GM18907 (cell line): Measurements from ENCODE around the gene GGN.
A peak's percentile ranks its signal among the peaks of the same experiment; 100 is the strongest.
"Not testable (repeated sequence)": the region's sequence is repeated elsewhere in the genome, so short reads cannot be mapped to it uniquely, and the experiment has no call there.

Experiments
- ATAC-seq: cut with Tn5 transposase; IDR thresholded peaks from one replicate; pipeline ENCODE4 v1.9.1; 2021; ENCODE audit warnings: mild to moderate bottlenecking, moderate library complexity; ENCODE audit not compliant: unreplicated experiment

GGN gene

DNA sequence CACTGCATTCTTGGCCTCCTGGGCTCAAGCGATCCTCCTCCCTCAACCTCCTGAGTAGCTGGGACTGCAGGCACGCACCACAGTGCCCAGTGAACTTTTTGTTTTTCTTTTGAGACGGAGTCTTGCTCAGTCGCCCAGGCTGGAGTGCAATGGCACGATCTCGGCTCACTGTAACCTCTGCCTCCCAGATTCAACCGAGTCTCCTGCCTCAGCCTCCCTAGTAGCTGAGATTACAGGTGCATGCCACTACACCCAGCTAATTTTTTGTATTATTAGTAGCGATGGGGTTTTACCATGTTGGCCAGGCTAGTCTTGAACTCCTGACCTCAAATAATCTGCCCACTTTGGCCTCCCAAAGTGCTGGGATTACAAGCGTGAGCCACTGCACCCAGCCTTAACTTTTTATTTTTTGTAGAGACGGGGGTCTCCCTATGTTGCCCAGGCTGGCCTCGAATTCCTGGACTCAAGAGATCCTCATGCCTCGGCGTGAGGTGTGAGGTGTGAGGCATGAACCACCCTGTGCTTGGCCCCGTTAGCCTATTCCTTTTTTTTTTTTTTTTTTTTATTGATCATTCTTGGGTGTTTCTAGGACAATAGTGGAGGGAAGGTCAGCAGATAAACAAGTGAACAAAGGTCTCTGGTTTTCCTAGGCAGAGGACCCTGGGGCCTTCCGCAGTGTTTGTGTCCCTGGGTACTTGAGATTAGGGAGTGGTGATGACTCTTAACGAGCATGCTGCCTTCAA is 24.7 kb downstream of the GGN start:
- ATAC-seq, result not testable (repeated sequence)

DNA sequence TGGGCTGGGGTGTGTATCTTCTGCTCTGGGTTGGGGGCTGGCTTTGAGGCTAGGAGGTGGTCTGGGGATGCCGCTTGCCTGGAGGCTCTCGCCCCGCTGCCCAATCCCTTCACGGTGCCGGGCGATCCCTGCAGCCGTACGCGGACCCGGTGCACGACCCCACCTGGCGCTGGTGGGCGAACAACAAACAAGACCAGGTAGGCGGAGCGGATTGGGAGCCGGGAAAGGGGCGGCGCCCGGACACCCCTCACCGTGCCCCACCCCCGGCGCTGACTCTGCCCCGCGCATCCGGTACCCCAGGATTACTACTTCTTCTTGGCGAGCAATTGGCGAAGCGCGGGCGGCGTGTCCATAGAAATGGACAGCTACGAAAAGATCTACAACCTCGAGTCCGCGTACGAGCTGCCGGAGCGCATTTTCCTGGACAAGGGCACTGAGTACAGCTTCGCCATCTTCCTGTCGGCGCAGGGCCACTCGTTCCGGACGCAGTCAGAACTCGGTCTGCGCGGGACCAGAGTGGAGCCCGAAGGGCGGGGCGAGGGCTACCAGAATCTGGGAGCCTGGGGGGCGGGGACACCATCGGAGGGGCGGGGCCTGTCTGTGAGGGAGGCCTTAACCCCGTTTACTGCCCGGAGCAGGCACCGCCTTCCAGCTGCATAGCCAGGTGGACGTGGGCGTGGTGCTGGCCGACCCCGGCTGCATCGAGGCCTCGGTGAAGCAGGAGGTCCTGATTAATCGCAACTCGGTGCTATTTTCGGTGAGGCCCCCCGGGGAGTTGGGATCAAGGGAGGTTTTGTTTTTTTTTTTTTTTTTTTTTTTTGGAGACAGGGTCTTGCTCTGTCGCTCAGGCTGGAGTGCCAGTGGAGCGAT is 25.5 kb downstream of the GGN start:
- ATAC-seq, result peak; percentile 47

DNA sequence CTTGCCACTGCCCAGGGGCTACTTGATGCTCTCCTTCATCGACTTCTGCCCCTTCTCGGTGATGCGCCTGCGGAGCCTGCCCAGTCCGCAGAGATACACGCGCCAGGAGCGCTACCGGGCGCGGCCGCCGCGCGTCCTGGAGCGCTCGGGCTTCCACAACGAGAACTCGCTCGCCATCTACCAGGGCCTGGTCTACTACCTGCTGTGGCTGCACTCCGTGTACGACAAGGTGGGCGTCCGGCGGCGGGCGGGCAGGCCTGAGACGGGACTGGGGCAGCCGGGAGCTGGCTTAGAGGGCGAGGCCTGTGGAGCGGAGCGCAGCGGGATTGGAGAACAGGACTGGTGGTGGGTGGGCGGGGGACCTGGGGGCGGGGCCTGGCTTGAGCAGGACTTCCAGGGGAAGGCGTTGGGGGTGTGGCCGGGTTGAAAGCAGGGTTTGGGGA is 26.2 kb downstream of the GGN start:
- peak; percentile 49 for ATAC-seq

DNA sequence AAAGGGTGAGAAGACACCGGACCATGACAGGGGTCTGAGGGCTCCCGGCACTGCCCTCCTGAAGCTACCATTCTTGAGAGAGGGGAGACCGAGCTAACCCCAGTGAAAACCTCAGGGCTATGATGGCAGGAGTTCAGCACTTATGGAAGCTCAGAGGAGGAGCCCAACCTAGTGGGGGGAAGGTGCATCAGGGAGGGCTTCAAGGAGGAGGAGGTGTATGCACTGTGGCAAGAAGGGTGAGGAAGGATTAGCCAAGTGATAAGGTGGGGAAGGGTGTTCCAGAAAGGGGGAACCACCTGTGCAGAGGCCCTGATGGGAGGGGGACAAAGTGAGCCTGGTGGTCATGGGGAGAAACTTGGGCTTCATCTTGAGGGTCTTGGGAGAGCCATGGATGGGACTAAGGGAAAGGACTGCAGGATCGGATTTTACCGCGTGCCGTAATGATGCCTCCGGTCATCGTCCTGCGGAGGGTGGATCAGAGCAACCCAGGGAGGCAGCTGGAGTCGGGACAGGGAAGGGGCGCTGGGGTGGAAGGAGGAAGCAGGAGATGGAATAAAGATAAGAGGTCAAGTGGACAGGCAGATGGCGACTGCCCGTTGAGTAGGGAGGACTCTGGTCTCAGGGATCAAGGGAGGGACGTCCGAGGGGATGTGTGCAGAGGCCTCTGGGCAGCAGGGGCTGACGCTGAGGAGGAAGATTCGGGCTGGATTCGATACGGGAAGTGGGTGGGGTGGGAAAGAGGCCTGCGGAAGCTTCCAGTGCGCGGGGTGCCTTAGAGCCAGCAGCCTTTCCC is 26.8 kb downstream of the GGN start:
- no peak for ATAC-seq

DNA sequence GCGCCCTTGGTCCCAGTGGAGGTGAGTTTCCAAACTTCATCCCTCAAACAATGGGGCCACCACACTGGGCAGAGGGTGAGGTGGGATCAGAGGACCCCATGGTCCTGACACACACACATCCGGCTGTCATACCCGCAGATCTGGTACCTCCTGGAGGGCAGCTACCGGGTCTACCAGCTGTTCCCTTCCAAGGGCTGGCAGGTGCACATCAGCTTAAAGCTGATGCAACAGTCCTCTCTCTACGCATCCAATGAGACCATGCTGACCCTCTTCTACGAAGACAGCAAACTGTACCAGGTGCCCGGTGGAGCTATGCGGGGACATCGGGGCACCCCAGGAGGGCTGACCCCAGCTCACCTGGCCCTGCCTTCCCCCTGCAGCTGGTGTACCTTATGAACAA is 27.5 kb downstream of the GGN start:
- no peak for ATAC-seq

DNA sequence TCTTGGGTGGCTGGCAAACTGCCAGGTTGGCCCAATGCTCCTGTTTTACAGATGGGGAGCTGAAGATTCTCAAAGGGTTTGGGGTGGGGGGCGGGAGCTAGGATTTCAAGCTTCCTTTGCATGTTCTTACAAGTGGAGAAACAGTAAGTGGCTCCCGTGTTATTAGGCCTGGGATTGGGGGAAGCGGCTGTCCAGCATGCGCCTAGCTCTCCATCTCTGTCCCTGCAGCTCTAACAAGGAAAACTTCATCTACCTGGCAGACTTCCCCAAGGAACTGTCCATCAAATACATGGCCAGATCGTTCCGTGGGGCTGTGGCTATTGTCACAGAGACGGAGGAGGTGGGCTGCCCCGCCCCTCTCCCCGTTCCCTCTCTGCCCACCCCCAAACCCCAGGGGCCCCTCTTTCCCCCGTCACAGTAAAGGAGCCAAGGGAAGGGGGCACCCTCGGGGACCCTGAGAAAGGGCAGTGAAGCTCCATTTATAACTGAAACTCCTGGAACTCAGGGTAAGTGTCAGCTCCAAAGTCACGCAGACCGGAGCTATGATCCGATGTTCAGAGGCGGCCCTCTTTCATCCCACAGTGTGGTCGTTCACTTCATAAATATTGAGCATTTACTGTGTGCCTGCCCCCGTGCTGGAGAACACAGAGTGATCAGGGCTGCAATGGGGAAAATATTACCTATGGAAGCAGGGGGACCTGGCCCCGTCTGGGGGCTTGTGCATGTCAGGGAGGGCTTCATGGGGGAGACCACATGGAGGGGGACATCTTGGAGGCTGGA is 28.4 kb downstream of the GGN start:
- no peak for ATAC-seq

DNA sequence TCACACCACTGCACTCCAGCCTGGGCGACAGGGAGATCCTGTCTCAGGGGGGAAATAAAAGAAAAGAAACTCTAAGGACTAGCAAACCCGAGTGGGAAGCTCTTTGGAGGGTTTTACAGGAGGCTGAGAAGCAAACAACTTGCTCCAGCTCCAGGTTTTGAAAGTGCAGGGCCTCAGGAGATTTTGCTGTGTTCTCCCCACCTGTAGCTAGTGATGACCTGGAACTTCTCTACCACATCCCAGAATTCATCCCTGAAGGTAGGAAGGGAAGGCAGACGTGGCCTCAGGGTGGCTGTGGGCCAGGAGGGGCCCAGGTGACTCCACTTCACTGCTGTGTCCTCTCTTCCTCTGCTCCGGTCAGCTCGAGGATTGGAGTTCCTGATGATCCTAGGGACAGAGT is 29.8 kb downstream of the GGN start:
- ATAC-seq, result no peak

DNA sequence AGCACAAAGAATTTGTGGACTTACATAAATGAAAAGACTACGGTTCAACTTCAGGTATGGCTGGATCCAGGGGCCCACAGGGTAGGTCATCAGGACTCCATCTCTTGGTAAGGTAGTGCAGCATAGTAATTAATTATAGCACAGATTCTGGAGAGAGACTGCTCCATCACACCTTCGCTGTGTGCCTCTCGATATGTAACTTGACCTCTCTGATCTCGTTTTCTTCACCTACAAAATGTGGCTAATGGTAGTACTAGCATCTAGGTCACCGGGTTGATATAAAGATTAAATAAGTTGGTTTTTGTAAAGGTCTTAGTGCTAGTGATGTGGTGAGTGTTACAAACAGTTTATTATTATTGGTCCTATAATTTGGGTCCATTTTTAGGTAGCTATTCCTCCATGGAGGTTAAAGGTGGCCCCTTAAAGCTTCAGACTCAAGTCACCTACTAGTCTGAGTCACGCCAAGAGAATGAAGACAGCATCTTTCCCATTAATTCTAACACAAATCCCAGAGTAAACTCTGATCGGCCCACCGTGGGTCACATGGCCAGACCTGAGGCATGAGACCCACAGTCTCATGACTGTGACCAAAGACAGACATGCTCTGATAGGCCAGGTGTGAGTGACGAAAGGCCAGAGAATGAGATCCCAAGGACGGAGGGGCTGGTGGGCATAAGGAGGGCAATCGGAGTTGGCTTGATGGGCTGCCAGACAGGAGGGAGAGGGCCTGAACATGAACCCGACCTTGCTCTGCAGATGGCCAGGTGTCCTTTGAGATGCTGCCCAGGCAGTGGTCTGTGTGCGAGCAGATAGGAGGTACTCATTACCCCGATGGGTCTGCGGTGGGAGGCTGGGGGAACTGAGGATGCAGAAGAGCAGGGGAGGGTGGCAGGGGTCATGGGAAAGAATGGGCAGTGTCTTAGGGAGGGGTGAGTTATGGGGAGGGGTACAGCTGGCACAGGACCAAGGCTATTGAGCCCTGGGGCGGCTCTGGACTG is 31.8 kb downstream of the GGN start:
- no peak for ATAC-seq

DNA sequence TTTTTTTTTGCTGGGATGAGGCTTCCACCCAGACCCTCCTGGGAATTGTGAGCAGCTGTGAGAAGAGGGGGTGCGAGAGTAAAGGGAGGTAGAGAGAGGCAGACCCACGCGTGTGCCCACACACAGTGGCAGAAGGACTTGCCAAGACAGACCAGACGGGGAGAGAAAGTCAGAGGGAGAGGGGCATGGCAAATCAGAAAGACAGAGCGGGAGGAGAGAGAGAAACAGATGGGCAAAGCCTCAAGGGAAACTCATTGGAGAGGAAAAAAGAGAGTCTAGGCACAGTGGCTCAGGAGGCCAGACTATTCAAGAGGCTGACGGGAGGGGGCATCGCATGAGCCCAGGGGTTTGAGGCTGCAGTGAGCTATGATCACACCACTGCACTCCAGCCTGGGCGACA is 35.2 kb downstream of the GGN start:
- ATAC-seq, result no peak

DNA sequence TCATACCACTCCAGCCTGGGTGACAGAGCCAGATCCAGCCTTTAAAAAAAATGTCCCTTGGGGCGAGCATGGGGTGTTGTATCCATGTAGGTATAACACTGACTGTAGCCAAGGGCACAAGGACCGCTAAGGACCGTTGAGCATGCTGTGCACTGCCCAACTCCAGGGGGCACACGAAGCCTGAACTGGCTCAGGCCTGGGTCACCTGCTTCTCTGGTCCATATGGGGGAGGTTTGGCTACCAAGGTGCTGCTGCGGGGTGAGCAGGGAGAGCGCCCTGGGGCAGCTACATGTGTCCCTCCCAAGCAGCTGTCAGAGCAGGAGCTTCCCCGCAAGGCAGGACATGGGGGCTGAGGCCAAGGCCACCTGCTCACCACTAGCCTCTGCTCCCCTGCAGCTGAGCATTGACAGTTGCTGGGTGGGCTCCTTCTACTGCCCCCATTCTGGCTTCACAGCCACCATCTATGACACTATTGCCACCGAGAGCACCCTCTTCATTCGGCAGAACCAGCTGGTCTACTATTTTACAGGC is 35.9 kb downstream of the GGN start:
- no peak for ATAC-seq

DNA sequence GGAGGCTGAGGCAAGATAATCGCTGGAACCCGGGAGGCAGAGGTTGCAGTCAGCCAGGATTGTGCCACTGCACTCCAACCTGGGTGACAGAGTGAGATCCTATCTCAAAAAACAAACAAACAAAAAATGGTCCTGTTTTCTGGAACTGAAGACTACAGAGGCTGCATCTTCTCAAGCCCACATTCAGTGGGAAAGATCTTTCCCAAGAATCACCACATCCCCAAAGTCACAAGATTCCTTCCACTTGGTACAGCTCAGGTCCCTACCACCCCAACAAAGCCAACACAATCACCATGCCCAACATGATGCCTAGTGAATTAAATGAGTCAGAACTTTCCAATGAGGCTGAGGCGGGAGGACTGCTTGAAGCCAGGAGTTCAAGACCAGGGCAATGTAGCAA is 37.0 kb downstream of the GGN start:
- ATAC-seq, result no peak

DNA sequence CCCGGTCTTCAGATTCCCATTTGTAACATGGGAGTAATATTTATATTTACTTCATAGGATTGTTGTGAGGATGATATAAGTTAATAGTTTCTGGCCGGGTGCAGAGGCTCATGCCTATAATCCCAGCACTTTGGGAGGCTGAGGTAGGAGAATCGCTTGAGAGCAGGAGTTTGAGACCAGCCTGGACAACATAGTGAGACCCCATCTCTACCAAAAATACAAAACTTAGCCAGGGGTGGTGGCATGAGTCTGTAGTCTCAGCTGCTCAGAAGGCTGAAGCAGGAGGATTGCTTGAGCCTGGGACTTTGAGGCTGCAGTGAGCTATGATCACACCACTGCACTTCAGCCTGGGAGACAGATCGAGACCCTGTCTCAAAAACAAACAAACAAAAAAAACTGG is 41.0 kb downstream of the GGN start:
- ATAC-seq, result no peak

DNA sequence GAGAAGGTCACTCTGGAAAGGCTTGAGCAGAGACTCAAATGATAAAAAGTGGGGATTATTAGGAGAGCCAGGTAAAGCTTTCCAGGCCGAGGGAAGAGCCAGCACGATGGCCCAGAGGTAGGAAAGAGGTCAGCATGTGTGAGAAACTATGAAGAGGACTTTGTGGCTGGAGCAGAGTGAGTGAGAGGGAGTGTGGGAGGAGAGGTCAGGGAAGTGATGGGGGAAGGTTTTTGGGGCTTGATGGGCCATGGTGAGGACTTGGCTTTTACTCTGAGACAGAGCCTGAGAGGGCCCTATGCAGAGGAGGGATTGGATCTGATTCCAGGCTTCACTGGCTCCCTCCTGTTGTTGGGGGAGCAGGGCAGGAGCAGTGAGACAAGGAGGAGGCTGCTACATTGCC is 46.9 kb downstream of the GGN start:
- no peak for ATAC-seq

DNA sequence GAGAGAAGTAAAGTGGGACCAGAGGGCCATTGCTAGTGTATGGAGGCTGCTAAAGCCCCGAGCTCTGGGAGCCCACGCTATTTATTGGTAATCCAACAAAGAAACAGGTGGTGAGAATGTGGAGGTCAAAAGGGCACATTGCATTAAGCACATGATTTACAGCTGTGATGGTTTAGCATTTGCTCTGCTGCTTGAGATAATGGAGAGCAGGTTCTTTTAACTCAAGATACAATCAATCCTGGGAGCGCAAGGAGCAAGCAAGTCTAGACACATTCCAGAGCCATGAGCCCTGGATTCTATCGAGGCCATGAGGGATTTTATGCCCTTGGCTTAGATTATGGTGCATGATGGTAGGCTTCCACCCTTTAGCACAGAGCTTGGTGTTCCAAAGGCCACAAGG is 48.8 kb downstream of the GGN start:
- ATAC-seq, result not testable (repeated sequence)

DNA sequence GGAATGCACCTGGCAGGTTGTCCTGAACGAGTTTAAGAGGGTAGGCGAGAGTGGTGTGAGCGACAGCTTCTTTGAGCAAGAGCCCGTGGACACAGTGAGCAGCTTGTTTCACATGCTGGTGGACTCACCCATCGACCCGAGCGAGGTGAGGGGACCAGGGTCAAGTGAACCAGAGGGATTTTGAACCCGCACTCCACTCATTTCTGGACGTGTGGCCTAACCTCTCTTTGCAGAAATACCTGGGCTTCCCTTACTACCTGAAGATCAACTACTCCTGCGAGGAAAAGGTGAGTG is 50.5 kb downstream of the GGN start:
- no peak for ATAC-seq

DNA sequence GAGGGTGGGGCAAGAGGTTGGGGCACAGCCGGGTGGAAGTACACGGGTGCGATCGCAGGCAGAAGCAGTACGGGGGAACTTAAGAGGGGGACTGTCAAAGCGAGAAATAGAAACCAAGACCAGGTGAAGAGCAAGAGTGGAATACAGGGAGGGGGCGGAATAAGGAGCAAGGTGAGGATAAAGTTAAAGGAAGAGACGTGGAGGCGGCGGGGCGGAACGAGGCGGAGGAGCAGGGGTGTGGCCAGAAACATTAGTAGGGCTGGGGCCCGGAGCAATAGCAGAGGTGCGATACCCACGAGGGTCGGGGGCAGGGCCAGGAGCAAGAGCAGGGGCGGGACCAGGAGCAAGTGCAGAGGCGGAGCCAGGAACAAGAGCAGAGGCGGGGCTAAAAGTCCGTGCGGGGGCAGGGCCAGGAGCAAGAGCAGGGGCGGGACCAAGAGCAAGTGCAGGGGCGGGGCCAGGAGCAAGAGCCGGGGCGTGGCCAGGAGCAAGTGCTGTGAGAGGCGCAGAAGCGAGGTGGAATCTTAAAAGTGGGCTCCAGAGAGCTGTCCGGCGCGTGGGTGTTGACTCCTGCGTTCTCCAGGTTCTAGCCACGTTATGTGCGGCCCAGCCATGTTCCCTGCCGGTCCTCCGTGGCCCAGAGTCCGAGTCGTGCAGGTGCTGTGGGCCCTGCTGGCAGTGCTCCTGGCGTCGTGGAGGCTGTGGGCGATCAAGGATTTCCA is 51.0 kb downstream of the GGN start:
- ATAC-seq, result peak; percentile 50

DNA sequence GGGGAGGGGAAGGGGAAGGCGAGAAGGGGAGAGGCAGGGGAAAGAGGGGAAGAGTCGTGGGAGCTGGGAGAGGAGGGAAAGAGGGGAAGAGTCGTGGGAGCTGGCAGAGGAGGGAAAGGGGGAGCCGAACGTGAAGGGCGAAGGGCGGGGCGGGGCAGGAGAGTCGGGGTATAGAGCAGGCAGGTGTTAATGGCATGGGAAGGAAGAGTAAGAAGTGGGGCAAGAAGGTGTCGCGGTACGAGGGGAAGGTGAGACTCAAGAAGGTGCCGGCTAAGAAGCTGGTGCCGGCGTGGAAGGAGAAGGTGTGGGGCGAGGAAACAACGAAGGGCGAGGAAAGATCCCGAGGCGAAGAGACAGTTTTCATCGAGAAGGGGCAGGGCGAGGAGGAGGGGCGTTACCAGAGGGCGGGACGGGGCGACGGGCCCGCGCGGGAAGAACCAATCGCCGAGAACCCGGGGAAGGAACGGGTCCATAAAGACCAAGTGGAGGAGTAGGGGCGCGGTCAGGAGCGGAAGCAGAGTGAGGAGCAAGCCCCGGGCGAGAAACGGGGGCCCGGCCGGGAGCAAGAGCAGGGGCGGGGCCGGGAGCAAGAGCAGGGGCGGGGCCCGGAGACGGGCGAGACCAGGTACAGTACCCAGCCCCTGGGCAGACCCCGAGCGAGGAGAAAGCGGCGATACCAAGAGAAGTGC is 51.7 kb downstream of the GGN start:
- peak; percentile 74 for ATAC-seq
